ENCODE results near the gene MMP15. TPM values are rescaled to one million over a fixed set of nuclear protein-coding genes. Genes with fewer than 3 reads are reported as not detected.
"Not testable (repeated sequence)": the region's sequence is repeated elsewhere in the genome, so short reads cannot be mapped to it uniquely, and the experiment has no call there.

Gene MMP15
- 3.6 and 5.1 TPM in 2 replicates for total RNA-seq

DNA sequence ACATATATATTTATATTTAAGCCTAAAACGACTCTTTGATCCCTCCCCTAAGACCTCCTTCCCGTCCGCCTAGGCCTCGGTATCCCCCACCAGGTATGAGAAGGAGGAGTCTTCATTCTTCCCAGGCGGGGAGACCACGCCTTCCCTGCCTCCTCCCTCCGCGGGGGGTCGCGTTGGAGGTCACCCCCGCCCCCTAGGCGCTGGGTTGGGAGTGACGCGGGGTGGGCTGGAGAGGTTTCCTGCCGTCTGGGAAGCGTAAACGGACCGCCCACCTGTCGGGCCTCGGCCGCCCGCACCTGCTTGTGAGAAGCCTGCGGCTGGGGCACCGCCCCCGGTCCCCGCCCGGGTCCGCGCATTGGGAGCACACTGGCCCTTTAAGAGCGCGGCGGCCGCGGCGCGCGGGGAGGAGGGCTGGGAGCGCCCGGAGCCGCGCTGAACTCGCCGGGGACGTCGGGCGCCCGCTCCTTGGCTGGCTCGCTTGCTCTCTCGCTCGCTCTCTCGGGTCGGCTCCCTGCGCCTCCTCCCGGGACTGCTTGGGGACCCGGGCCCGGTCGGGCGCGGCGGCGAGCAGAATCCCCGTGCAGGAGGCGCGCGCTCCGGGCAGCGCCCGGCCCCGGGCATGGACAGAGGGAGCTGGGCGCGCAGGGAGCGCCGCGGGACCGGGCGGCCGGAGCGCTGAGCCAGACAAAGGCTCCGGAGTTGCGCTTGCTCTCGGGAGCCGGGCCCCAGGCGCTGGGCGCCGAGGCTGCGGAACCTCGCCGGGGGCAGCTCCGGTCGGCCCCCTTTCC lies at the start of gene MMP15:
TSS of gene MMP15 (plus strand) at position 404 of the 788 bp plus-strand sequence. CDS start 597 bp downstream, outside the sequence.
- no peak for DNase-seq (ENCODE audit: low read depth, low spot score)

- DNase-seq (ENCODE audit: low read depth, low spot score): no peak
Measured at GRCh38 chr16:57976331-57976796, 49.2 kb upstream of the MMP15 start.

DNA sequence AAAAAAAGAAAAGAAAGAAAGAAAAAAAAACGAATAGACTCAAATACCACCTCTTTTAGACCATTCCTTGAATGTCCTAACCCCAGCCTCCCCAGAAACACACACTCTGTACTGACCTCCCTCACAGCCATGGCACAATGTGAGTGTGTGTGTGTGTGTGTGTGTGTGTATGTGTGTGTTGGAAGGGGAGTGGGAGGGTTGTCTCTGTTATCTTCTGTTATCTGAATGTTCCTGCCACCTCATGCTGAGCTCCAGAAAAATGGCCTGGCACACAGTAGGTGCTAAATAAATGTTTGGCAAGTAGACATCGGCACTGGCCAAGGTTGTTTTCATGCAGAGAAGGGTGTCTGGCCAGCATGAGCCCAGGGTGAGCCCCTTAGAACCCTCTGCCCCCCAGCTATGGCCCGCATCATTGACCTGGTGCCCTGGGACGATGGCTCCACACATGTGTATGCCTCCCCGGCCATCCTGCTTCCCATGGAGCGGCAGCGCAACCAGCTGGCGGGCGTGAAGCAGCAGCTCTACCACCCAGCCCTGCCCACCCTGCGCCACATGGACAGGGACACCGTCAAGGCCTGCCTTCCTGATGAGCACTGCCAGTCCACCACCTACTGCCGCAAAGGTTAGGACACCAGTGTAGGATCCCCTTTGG lies 48.0 kb upstream of the MMP15 start:
- DNase-seq (ENCODE audit: low read depth, low spot score): no peak

DNA sequence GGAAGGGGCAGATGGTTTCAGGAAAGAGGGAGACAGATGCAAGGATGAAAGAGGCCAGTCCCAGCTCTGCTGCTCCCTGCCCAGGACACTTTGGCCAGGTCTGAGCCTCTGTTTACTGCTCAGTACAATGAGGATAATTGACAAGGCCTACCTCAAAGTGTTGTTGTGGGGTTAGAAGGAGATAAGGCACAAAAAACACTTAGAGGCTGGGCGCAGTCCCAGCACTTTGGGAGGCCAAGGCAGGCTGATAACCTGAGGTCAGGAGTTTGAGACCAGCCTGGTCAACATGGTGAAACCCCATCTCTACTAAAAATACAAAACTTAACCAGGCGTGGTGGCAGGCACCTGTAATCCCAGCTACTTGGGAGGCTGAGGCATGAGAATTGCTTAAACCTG lies 47.5 kb upstream of the MMP15 start:
- DNase-seq (ENCODE audit: low read depth, low spot score): not testable (repeated sequence)

DNA sequence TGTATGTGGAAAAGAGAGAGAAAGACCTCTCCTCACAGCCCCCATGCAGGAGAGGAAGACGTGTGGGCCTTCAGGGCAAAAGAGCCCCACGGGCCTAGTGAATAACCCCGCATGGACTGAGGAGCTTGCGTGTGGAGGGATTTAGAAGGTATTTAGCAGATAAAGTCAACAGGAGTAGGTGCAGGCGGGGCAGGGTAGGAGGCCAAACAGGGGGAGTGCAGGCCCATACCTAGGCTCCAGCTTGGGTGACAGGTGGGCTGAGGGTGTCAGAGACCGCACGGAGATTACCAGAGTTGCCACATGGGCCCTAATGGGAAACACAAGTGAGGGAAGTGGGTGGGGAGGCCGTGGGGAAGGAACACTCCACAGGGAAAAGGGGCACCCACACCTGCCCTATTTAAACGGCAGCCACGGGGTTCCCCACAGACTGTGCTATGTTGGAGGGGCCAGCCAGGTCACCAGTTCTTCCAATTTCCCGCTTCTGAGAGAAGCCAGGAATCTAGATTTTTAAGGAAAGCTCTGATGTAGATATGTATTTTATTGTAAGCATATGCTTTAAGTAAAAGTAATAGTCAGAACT lies 46.5 kb upstream of the MMP15 start:
- DNase-seq (ENCODE audit: low read depth, low spot score): no peak

- DNase-seq (ENCODE audit: low read depth, low spot score): no peak
Measured at GRCh38 chr16:57981636-57982035, 43.9 kb upstream of the MMP15 start.

GRCh38 chr16:57982385-57982784 lies 43.2 kb upstream of the MMP15 start:
- DNase-seq (ENCODE audit: low read depth, low spot score): no peak

DNA sequence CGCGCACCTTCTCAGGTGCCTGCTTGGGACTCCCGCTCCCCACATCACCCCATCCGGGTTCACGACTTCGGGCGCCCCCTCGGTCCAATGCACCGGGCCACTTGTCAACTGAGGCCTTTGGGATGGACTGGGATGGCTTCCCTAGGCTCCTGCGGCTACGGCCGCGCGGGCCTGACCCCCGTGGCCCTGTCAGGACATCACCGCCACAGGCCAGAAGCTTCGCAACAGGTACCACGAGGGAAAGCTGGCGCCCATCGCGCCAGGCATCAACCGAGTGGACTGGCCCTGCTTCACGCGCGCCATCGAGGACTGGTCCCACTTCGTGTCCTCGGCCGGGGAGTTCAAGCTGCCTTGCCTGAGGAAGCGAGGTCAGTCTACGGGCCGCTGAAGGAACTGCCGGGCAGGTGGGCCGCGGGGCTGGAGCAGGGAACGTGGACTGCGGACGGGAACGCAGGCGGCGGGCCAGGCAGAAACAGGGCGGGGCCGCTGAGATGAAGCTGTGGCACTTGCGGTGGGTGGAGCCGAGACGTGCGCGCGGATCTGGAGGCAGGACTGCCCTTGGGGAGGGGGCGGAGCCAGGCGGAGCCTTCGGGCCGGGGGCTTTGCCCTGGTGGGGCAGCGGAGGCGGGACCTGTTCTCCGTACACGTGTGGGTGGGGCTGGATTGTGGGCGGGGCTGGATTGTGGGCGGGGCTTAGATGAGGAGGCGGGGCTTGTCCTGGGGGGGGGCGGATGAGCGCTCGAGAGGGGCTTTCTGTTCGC lies 40.9 kb upstream of the MMP15 start:
- peak; percentile 47 for DNase-seq (ENCODE audit: low read depth, low spot score)

DNA sequence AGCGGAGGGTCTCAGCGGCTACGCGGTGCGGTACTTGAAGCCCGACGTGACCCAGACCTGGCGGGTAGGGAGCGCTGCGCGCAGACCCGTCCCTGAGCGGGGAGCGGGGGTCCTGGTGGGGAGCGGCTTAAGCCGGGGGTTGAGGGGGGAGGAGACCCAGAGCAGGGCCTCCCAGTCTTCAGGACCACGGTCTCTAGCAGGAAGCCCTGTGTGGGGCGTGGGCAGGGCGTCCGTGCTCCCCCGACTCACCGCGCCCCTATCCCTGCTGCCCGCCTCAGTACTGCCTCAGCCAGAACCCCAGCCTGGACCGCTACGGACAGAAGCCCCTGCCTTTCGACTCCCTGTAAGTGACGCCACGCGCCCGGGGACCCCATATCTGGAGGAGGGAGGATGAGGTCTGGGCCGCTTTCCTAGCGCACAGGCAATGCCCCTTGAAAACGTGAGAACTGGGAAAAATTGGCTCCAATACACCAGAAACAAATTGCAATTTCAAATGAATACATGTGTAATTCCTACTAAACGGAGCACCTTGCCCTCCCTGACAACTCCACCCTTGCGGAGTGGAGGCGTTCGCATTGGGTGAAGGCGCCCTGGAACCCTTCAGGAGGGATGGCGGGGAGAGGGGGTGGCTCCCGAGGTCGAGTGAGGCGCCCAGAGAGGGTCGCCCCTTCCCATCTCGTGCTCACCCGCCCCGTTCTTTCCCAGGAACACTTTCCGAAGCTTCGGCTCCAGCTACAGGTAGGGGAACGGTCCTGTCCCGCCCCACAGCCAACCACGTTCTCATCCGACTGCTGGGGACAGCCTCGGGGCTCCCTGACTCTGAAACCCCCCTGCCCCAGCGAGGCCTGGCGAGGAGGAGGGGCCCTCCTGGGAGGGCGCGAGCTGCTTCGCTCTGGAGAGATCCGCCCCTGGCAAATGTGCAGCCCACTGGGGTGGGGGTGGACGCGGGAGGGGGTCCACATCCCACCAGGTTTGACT lies 40.1 kb upstream of the MMP15 start:
- no peak for DNase-seq (ENCODE audit: low read depth, low spot score)

GRCh38 chr16:57986196-57986595 lies 39.4 kb upstream of the MMP15 start:
- DNase-seq (ENCODE audit: low read depth, low spot score): no peak

DNA sequence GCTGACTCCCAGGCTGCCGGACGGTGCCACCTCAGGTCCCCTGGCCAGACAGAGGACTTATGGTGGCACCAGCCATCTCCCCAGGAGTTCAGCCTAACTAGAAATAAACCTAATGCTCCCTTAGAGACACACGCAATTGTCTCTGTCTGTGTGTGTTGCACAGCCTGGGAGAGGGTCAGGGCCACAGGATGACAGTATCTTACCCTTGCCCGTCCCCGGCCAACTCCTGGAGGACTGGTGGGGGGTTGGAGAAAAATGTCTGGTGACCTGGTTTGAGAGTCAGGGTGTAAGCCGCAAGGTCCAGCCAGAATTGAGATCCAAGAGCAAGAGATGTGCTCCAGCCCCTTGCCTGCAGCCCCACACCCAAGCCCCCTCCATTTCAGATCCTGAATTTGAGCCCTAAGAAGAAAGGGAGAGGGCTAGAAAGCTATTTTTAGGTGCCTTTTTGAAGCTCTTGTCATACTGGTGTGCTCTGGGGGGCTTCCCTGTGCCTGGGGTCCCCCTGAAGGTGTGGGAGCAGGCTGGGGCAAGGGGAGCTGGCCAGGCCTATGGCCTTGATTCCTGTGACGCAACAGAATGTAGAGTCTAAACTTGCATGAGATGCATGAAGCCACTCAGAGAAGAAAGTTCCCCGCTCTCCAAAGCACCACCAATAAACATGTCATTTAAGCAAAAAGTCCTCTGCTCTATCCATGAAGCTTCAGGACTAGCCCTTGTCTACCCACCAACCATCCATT lies 37.9 kb upstream of the MMP15 start:
- no peak for DNase-seq (ENCODE audit: low read depth, low spot score)

DNA sequence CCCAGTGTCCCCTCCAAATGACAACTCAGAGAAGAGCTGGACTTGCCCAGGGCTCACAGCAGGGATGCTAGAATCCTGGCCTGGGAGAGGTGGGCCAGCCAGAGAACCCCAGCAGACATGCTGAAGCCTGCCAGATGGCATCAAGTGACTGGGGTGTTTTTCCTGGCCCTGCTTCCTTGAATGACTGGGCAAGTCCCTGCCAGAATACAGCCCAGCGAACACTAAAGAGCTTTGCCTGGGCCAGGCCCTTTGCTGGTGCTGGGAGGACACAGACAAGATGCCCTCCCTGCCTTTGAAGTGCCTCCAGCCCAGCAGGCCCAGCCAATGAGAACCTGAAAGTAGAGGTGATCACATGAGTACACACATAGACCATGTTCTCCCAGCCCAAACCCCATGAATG lies 36.6 kb upstream of the MMP15 start:
- DNase-seq (ENCODE audit: low read depth, low spot score): no peak

DNA sequence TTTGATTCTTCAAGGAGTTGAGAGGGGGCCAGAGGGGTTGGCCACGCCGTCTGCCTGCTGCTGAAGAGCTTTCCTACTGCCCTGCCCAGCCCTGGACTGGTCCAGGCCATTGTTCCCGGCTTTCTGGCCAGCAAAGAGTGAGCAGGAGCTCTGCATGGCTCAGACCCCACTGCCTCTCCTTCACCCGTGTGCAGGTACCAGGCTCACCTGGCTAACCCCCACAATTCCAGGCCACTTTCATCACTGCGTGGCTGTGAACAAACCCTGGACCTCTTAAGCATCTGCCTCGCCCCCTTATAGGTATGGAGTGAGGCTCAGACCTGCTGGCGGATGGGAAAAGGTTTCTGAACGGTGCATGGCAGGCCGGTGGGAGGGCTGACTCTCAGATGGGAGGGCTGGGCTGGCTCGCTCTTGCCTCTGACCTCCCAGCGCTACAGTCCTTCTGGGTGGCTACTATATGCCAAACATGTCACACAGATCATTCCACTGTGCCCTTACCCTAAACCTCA lies 33.9 kb upstream of the MMP15 start:
- DNase-seq (ENCODE audit: low read depth, low spot score): no peak

DNA sequence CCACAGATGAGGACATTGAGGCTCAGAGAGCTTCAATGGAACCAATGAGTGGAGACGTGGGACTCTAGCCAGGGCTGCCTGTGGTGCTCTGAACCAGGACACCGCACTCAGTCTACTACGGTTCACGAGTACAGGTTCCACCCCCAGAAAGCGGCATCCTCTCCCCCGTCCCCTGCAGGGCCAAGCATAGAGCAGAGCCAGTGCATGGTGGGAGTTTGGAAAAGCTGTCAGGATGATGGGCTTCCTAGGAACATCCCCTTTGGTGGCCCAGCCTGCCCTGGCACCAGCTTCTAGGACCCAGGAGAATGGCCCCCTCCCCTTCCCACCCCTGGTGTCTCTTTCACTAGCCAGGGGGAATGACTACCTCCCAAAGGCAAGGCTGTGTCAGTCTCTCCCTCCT lies 33.5 kb upstream of the MMP15 start:
- no peak for DNase-seq (ENCODE audit: low read depth, low spot score)

GRCh38 chr16:57993438-57993837 lies 32.1 kb upstream of the MMP15 start:
- DNase-seq (ENCODE audit: low read depth, low spot score): no peak

DNA sequence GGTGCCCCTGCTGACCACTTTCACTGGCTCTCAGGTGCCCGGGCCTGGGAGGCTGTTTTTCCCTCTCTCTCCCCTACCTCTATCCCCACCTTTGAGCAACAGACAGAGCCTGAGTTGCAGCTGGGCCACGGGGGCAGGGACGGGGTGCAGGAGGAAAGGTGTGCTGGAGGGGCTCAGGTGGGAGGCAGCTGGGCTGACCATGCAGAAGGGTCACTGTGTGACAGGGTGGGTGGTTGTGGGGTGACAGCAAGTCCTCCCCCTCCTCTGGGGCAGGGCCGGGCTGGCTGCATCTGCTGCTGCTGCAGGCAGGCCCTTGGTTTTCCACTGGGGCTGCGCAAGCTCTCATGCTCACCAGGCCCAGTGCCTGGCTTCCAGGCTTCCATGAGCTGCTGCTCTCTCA lies 31.7 kb upstream of the MMP15 start:
- no peak for DNase-seq (ENCODE audit: low read depth, low spot score)

DNA sequence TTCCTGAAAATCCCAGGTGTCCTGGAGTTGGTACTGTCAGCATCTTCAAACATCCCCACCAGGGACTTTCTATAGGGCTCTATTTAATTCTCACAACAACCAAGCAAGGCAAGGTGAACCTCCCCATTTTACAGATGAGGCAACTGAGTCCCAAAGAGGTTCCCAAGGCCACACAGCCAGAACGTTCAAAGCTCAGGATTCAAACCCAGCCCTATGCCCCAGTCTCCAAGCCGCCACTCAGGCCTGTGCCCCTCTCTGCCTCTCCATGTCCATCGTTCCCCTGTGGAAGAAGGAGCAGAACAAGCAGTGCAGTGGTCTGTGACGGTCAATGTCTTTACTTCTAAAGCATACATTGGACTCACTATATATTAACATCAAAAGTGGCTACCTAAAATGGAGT lies 31.2 kb upstream of the MMP15 start:
- DNase-seq (ENCODE audit: low read depth, low spot score): no peak

- no peak for DNase-seq (ENCODE audit: low read depth, low spot score)
Measured at GRCh38 chr16:57994778-57995177, 30.8 kb upstream of the MMP15 start.

GRCh38 chr16:57995721-57996405 lies 29.7 kb upstream of the MMP15 start:
- no peak for DNase-seq (ENCODE audit: low read depth, low spot score)
